HCT116 (cell line): ENCODE results near the gene TMEM139. TPM values are rescaled to one million over a fixed set of nuclear protein-coding genes. Genes with fewer than 3 reads are reported as not detected.

Source experiments
- CBX3 ChIP-seq: IDR thresholded peaks from 2 replicates; pipeline ENCODE4 v1.6.1; 2012; ENCODE audit warnings: low read depth
- FOSL1 ChIP-seq: IDR thresholded peaks from 2 replicates; pipeline ENCODE4 v1.6.1; 2012; ENCODE audit warnings: low read depth
- POLR2A ChIP-seq: IDR thresholded peaks from 2 replicates; pipeline ENCODE4 v1.7.0; 2011; ENCODE audit warnings: borderline replicate concordance; ENCODE audit not compliant: insufficient read depth, insufficient read length; ENCODE audit errors: extremely low read depth
- POLR2AphosphoS5 ChIP-seq: IDR thresholded peaks from 2 replicates; pipeline ENCODE4 v1.6.1; 2011; ENCODE audit warnings: mild to moderate bottlenecking, low read depth, low read length, moderate library complexity
- SRF ChIP-seq: IDR thresholded peaks from 2 replicates; pipeline ENCODE4 v1.6.1; 2012; ENCODE audit warnings: low read depth
- TCF7L2 ChIP-seq: IDR thresholded peaks from 2 replicates; pipeline ENCODE4 v1.7.0; 2011; ENCODE audit warnings: borderline replicate concordance, inconsistent platforms; ENCODE audit not compliant: insufficient read depth, insufficient read length; ENCODE audit errors: extremely low read depth
- ZNF274 ChIP-seq: fragments of 200-500 bp; sonication (Bioruptor generic); IDR thresholded peaks from 2 replicates; pipeline ENCODE4 v1.6.1; 2014; ENCODE audit warnings: mild to moderate bottlenecking, low read depth, low read length, inconsistent platforms
- total RNA-seq: library from RNA; stranded (reverse); gene quantifications from one replicate; pipeline ENCODE4 v1.2.1, GENCODE V29; 2021; ENCODE audit not compliant: unreplicated experiment
- TF ChIP-seq, protein P1 (sequence below): IDR thresholded peaks from 2 replicates; pipeline ENCODE4 v1.6.1; 2012; ENCODE audit warnings: low read depth
- TF ChIP-seq, protein P2 (sequence below): IDR thresholded peaks from 2 replicates; pipeline ENCODE4 v1.6.1; 2011; ENCODE audit warnings: mild to moderate bottlenecking, low read length, moderate library complexity; ENCODE audit not compliant: insufficient replicate concordance; ENCODE audit errors: extremely low read depth
- TF ChIP-seq, protein P3 (sequence below): IDR thresholded peaks from 2 replicates; pipeline ENCODE4 v1.6.1; 2012

The TMEM139 gene
- total RNA-seq, 1 experiment from 2014 or later = 9.9 TPM

DNA sequence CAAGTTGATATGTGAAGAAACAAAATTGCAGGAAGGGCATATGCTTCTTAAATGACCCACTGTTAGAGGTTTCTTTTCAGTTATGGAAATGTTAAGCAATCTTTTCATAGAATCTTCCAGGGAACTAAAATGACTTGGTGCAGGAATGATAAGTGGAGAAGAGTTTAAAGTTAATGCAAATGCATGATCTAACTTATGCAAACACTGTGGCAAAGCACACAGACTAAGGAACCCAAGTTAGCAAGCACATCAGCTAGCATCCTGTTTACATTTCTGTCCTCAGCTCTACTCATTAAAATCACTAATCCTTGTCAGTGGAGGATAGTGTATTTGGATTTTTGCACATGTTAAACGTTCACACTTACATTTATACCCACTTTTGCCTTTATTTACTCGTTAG lies 40.5 kb downstream of the TMEM139 start (continued):
- TF ChIP-seq, protein P1, sequence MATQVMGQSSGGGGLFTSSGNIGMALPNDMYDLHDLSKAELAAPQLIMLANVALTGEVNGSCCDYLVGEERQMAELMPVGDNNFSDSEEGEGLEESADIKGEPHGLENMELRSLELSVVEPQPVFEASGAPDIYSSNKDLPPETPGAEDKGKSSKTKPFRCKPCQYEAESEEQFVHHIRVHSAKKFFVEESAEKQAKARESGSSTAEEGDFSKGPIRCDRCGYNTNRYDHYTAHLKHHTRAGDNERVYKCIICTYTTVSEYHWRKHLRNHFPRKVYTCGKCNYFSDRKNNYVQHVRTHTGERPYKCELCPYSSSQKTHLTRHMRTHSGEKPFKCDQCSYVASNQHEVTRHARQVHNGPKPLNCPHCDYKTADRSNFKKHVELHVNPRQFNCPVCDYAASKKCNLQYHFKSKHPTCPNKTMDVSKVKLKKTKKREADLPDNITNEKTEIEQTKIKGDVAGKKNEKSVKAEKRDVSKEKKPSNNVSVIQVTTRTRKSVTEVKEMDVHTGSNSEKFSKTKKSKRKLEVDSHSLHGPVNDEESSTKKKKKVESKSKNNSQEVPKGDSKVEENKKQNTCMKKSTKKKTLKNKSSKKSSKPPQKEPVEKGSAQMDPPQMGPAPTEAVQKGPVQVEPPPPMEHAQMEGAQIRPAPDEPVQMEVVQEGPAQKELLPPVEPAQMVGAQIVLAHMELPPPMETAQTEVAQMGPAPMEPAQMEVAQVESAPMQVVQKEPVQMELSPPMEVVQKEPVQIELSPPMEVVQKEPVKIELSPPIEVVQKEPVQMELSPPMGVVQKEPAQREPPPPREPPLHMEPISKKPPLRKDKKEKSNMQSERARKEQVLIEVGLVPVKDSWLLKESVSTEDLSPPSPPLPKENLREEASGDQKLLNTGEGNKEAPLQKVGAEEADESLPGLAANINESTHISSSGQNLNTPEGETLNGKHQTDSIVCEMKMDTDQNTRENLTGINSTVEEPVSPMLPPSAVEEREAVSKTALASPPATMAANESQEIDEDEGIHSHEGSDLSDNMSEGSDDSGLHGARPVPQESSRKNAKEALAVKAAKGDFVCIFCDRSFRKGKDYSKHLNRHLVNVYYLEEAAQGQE = no peak
- TF ChIP-seq SRF = no peak
- no peak for TF ChIP-seq POLR2AphosphoS5
- TF ChIP-seq ZNF274 = no peak
- TF ChIP-seq POLR2A = no peak
- TF ChIP-seq TCF7L2 = no peak
- TF ChIP-seq FOSL1 = no peak
- TF ChIP-seq CBX3 = no peak
- TF ChIP-seq, protein P2, sequence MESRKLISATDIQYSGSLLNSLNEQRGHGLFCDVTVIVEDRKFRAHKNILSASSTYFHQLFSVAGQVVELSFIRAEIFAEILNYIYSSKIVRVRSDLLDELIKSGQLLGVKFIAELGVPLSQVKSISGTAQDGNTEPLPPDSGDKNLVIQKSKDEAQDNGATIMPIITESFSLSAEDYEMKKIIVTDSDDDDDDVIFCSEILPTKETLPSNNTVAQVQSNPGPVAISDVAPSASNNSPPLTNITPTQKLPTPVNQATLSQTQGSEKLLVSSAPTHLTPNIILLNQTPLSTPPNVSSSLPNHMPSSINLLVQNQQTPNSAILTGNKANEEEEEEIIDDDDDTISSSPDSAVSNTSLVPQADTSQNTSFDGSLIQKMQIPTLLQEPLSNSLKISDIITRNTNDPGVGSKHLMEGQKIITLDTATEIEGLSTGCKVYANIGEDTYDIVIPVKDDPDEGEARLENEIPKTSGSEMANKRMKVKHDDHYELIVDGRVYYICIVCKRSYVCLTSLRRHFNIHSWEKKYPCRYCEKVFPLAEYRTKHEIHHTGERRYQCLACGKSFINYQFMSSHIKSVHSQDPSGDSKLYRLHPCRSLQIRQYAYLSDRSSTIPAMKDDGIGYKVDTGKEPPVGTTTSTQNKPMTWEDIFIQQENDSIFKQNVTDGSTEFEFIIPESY = no peak
- TF ChIP-seq, protein P3, sequence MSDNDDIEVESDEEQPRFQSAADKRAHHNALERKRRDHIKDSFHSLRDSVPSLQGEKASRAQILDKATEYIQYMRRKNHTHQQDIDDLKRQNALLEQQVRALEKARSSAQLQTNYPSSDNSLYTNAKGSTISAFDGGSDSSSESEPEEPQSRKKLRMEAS = no peak
